ENCODE data around the gene CASKIN1. TPM values are rescaled to one million over a fixed set of nuclear protein-coding genes. Genes with fewer than 3 reads are reported as not detected.

The CASKIN1 gene
- total RNA-seq, 1 donor from 2014 or later: under 0.01 TPM

DNA sequence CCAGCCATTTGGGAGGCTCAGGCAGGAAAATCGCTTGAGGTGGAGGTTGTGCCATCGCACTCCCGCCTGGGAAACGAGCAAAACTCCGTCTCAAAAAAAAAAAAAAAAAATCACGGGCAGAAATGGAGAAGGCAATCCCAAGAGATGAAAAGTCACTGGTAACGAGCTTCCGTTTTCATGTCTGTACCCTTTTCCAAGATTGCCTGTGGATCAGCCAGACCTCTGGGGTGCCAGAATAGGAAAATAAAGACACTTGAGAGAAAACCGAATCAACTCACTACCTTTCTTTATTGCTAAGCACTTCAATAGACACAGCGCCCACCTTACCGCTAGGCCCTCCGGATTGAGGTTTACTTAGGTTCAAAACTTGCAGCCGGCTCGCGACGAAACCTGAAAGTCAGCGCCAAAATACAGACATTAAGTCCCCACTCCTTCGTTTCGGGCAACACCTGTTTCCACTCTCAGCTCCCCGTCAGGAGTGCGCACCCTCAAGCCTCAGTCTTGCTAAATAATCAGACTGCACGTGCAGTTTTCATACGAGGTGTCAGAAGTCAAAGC lies 41.8 kb downstream of the CASKIN1 start:
- no peak for DNase-seq (ENCODE audit: low read depth)
- no peak for TF ChIP-seq CTCF (IDR thresholded peaks at IDR 0.05; ENCODE audit: insufficient read depth, low read length, severe bottlenecking)
- H3K27me3 ChIP-seq (ENCODE audit: control insufficient read depth, insufficient read depth, low read length): no peaks in the 10 kb centered on the region
- FAIRE-seq: no peak
- peak overlapping the region; percentile 99 for H3K4me3 ChIP-seq (ENCODE audit: low read depth, low read length)
- peaks cover 29% of the 10 kb centered on the region for H3K36me3 ChIP-seq (ENCODE audit: control insufficient read depth, insufficient read depth, low read length)

GRCh38 chr16:2152695-2153506 lies 43.5 kb downstream of the CASKIN1 start:
- Histone ChIP-seq H3K27me3 (ENCODE audit: control insufficient read depth, insufficient read depth, low read length) (no peaks in the 10 kb centered on the region), H3K4me3 (ENCODE audit: low read depth, low read length) (peak overlapping the region; percentile 99), H3K36me3 (ENCODE audit: control insufficient read depth, insufficient read depth, low read length) (peaks cover 29% of the 10 kb centered on the region)
- TF ChIP-seq CTCF (IDR thresholded peaks at IDR 0.05; ENCODE audit: insufficient read depth, low read length, severe bottlenecking): peak; percentile 1
- DNase-seq (ENCODE audit: low read depth) (no peak), FAIRE-seq (no peak)

DNA sequence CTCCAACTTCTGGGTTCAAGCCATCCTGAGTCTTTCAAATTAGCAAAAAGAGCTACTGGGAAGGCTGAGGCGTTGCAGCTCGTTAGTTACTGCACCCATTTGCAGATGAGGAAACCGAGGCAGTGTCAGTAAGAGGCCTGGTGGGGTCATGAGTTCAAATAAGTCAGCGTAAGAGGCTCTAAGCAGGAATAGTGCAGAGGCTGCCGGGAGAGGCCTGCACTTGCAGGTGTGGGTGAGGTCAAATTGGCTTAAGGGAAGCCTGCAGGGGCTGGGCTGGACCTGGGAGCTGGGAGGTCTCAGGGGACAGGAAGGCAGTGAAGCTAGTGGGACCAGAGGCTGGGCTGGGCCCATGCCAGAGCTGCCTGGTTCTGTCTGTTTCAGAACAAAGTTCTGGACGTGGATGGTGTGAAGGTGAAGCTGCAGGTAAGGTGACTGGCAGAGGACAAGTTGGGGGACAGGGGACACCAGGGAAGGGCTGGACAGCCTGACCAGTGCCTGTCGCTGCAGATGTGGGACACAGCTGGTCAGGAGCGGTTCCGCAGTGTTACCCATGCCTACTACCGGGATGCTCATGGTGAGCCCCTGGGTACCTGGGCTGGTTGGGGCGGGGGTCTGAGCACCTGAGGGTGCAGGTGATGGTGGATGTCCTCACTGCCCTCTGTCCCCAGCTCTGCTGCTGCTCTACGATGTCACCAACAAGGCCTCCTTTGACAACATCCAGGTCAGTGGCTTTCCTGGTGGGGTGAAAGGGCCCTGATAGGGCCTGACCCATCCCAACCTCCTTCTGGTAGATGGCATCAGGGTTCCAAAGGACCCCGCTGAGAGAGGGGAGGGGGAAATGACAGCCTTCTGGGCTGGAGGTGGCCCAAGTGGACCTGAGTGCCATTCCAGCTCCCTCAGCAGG lies 45.0 kb downstream of the CASKIN1 start:
- FAIRE-seq (no peak), DNase-seq (ENCODE audit: low read depth) (peak; percentile 29)
- Histone ChIP-seq H3K36me3 (ENCODE audit: control insufficient read depth, insufficient read depth, low read length) (peaks cover 26% of the 10 kb centered on the region), H3K27me3 (ENCODE audit: control insufficient read depth, insufficient read depth, low read length) (no peaks in the 10 kb centered on the region), H3K4me3 (ENCODE audit: low read depth, low read length) (no peak overlapping the region)
- TF ChIP-seq CTCF (IDR thresholded peaks at IDR 0.05; ENCODE audit: insufficient read depth, low read length, severe bottlenecking): no peak

- no peak overlapping the region for H3K4me3 ChIP-seq (ENCODE audit: low read depth, low read length)
- no peaks in the 10 kb centered on the region for H3K27me3 ChIP-seq (ENCODE audit: control insufficient read depth, insufficient read depth, low read length)
- DNase-seq (ENCODE audit: low read depth) (peak; percentile 38), FAIRE-seq (no peak)
- H3K36me3 ChIP-seq (ENCODE audit: control insufficient read depth, insufficient read depth, low read length): peaks cover 26% of the 10 kb centered on the region
- TF ChIP-seq CTCF (IDR thresholded peaks at IDR 0.05; ENCODE audit: insufficient read depth, low read length, severe bottlenecking): peak; percentile 16
Measured at GRCh38 chr16:2150418-2151187, 45.8 kb downstream of the CASKIN1 start.

DNA sequence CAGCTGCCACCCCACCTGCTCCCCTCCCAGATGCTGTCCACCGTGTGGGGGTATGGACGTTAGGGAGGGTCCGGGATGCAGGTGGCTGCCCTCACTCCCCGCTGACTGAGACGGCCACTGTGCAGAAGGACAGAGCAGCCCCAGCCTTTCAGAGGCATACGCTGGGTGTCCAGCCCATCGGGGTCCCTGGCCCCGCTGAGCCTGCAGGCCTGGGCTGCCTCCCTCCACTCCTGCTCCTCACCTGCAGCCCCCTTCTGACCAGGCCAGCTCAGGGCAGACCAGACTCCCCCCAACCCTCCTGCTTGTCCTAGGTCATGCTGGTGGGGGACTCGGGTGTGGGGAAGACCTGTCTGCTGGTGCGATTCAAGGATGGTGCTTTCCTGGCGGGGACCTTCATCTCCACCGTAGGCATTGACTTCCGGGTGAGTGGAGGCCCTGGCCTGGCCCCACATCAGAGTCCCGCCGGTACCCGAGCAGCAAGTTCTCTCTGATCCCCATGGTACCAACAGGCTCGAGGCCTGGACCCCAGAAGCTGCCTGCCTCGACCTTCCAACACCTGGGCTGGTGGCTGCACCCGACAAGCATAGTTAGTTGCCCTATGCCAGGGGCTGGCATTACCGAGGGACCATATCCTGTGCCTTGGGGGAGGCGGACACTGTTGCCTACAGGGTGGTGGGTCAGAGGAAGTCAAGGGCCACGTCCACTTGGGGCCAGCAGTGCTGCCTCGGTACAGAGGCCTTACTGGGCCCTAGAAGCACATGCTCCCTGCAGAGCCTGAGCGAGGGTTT lies 46.6 kb downstream of the CASKIN1 start:
- no peak for FAIRE-seq
- H3K36me3 ChIP-seq (ENCODE audit: control insufficient read depth, insufficient read depth, low read length): peaks cover 24% of the 10 kb centered on the region
- no peak for TF ChIP-seq CTCF (IDR thresholded peaks at IDR 0.05; ENCODE audit: insufficient read depth, low read length, severe bottlenecking)
- H3K4me3 ChIP-seq (ENCODE audit: low read depth, low read length): no peak overlapping the region
- DNase-seq (ENCODE audit: low read depth): peak; percentile 7
- no peaks in the 10 kb centered on the region for H3K27me3 ChIP-seq (ENCODE audit: control insufficient read depth, insufficient read depth, low read length)

Data from bronchial epithelial cell (primary cell).